Thoracic aorta (tissue), 2 donors: Measurements from ENCODE around the gene TBKBP1. TPM values are rescaled to one million over a fixed set of nuclear protein-coding genes. Genes with fewer than 3 reads are reported as not detected.

ENCODE experiments used
- ATAC-seq: fragments of 150-250 bp; one replicate; pipeline ENCODE4 v1.8.0; 2017; ENCODE audit warnings: low read depth; ENCODE audit not compliant: insufficient number of reproducible peaks, low FRiP score
- DNase-seq: peaks from one replicate; pipeline ENCODE4 v3.0.0-alpha.2; 2020; ENCODE audit warnings: low spot score
- H3K27ac ChIP-seq, 2 donors: fragments of 200-600 bp; sonication (generic); 1 replicate in 1 of 2; 2 replicates in 1 of 2; pipeline ENCODE4 v1.5.1; 2016; ENCODE audit warnings: mild to moderate bottlenecking in 2 of 2, moderate library complexity in 2 of 2
- H3K27me3 ChIP-seq: fragments of 200-600 bp; sonication (generic); replicated peaks from 2 replicates; pipeline ENCODE4 v1.6.0; 2016; ENCODE audit warnings: mild to moderate bottlenecking; ENCODE audit not compliant: insufficient read depth
- H3K36me3 ChIP-seq: fragments of 200-600 bp; sonication (generic); one replicate; pipeline ENCODE4 v1.5.1; 2016
- H3K4me1 ChIP-seq, 2 donors: fragments of 200-600 bp; sonication (generic); 1 replicate in 1 of 2; 2 replicates in 1 of 2; pipeline versions ENCODE4 v1.5.1 to v1.6.0; 2016; ENCODE audit warnings: low read depth in 2 of 2, mild to moderate bottlenecking in 1 of 2; ENCODE audit not compliant: control insufficient read depth in 1 of 2
- H3K4me3 ChIP-seq: fragments of 200-600 bp; sonication (generic); 2 replicates; pipeline ENCODE4 v1.5.1; 2016; ENCODE audit warnings: mild to moderate bottlenecking
- H3K9me3 ChIP-seq: fragments of 200-600 bp; sonication (generic); 2 replicates; pipeline ENCODE4 v1.5.1; 2016
- CTCF ChIP-seq: fragments of 200-600 bp; sonication (generic); IDR thresholded peaks from one replicate; pipeline ENCODE4 v1.5.1; 2019; ENCODE audit warnings: antibody characterized with exemption
- total RNA-seq, 2 donors: library from RNA; depleted of rRNA; stranded (reverse); fragments of >200 nt; gene quantifications; one replicate each; pipeline versions ENCODE4 v1.1.0 to v1.2.3, GENCODE V29; 2016

TBKBP1 gene
- total RNA-seq, 2 donors from 2014 or later: 8.8 to 19.1 TPM

DNA sequence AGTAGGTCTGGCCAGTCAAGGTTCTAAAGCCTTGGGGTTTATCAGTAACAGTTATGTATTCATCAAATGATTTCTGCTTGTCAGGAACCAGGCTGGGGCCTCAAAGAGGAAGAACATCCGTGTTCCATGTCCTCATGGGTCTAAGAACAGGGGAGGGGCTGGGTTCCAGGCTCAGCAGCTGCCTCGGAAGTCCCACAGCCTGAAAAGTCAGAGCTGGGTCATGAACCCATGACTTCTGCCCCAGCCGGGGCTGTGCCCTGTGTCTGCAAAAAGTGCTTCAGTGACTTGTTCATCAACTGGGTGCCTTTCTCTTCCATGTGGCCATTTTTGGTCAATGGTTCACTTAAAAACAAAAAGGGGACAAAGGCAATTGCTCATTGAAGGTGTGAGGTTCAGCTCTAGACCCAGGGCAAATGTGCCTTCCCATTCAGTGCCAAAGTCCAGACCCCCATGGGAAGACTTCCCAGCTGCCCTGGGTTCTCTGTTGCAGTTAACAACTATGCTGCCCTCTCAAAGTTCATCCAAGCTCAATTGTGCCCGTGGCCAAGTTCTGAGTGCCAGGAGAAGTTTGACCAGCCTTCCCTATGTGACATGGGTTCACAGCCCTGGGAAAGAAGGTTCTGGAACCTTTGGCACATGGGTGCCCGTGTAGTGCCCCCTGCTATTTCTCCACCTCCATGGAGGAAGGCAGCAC lies 18.5 kb downstream of the TBKBP1 start:
- ATAC-seq (no peak), DNase-seq (no peak)
- TF ChIP-seq CTCF: no peak
- Histone ChIP-seq H3K4me1 (peaks cover 0 to 14% of the 10 kb centered on the region in 2 donors), H3K9me3 (no peaks in the 10 kb centered on the region), H3K4me3 (no peak overlapping the region), H3K36me3 (peaks cover 4% of the 10 kb centered on the region), H3K27ac (no peak overlapping the region), H3K27me3 (no peaks in the 10 kb centered on the region)

DNA sequence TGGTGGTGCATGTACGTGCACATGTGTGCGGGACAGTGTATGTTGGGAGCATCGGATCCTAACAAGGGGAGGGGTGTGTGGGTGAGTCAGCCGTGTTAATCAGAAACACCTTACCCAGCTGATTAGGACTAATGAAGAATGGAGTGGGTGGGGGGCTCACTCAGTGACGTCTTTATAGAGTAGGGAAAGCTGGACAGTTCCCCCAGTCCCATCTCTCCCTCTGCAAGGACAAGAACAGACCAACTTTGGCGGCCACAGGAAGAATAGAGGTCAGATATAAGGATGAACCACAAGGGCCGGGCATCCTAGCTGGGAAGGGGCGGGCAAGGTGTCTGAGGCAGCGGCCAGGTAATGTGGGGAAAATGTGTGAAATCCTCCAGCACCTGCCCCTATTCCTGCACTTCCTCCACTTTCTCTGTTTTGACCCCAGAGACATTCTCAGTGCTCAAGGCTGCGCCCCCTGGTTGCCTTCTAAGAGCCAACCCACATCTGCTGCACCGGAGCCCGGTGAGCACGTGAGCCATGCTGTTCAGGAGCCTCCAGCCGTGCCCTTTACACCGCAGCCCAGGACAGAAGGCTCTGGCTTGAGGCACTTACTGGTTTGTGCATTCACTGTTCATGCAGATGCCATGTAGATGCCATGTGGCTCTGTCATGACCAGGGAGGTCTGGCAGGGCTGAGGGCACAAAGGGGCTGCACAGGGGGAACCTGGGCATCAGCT lies 20.2 kb downstream of the TBKBP1 start:
- Histone ChIP-seq H3K4me3 (no peak overlapping the region), H3K27me3 (no peaks in the 10 kb centered on the region), H3K36me3 (peaks cover 4% of the 10 kb centered on the region), H3K27ac (no peak overlapping the region), H3K9me3 (no peaks in the 10 kb centered on the region), H3K4me1 (peaks cover 0 to 3% of the 10 kb centered on the region in 2 donors)
- TF ChIP-seq CTCF: no peak
- ATAC-seq: no peak
- no peak for DNase-seq

- Histone ChIP-seq H3K27ac (no peak overlapping the region), H3K4me3 (no peak overlapping the region), H3K36me3 (peaks cover 4% of the 10 kb centered on the region), H3K4me1 (no peaks in the 10 kb centered on the region), H3K9me3 (no peaks in the 10 kb centered on the region), H3K27me3 (no peaks in the 10 kb centered on the region)
- DNase-seq (no peak), ATAC-seq (no peak)
- no peak for TF ChIP-seq CTCF
Measured at GRCh38 chr17:47714773-47715396, 20.9 kb downstream of the TBKBP1 start.

DNA sequence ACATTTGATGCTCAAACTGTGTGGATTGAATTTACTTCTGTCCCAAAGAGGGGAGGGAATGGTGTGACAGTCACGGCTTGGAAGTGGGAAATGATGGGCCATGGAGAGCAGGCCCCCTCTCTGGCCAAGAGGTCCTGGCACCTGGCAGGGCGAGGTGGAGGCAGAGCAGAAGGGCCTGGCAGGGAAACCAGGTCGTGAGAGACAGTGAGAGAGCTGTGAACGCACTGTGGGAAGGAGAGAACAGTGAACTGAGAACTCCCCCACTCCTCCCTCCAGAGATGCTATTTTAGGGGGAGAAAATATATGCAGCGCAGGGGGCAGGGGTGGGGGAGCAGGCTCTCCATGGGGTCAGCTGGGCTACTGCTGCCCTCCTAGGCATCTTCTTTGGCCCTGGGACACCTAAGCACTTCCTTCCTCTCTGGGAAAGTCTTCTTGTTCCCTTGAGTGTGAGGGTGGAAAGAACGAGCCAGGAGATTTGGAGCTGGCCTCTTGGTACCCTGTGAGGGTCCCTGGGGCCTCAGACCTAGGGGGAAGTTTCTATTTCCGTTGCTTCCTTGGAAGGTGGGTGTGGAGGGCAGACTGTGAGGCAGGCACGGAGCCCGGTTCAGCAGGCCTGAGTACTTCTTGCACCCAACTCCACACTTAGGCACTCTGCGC lies 21.8 kb downstream of the TBKBP1 start:
- ATAC-seq (no peak), DNase-seq (no peak)
- peaks cover 8% of the 10 kb centered on the region for H3K27me3 ChIP-seq
- H3K36me3 ChIP-seq: peaks cover 1% of the 10 kb centered on the region
- no peaks in the 10 kb centered on the region for H3K9me3 ChIP-seq
- no peak overlapping the region for H3K27ac ChIP-seq
- H3K4me3 ChIP-seq: no peak overlapping the region
- no peak for TF ChIP-seq CTCF
- H3K4me1 ChIP-seq: peaks cover 0 to 5% of the 10 kb centered on the region in 2 donors

GRCh38 chr17:47716375-47716774 lies 22.4 kb downstream of the TBKBP1 start:
- H3K4me3 ChIP-seq: no peak overlapping the region
- no peak for TF ChIP-seq CTCF
- H3K4me1 ChIP-seq: peaks cover 0 to 11% of the 10 kb centered on the region in 2 donors
- H3K27ac ChIP-seq: no peak overlapping the region
- no peaks in the 10 kb centered on the region for H3K36me3 ChIP-seq
- H3K27me3 ChIP-seq: peaks cover 8% of the 10 kb centered on the region
- ATAC-seq: no peak
- no peak for DNase-seq
- no peaks in the 10 kb centered on the region for H3K9me3 ChIP-seq
